Activated naive CD4-positive, alpha-beta T cell treated with anti-CD3 and anti-CD28 coated beads, Interleukin-2, amount 10 ng/mL, durations not matched to agents 5 hours and 36 hours (primary cell): ENCODE data around the gene PCID2. TPM values are rescaled to one million over a fixed set of nuclear protein-coding genes. Genes with fewer than 3 reads are reported as not detected.

Experiments used
- total RNA-seq, 2 experiments: library from RNA; stranded (reverse); gene quantifications; one replicate each; pipeline ENCODE4 v1.2.3, GENCODE V29; 2021

PCID2 gene
- 10 to 100 TPM; 54.0 to 58.3 TPM for total RNA-seq

GRCh38 chr13:113208421-113209335, at the start of gene PCID2:
TSS of gene PCID2 (minus strand) at chr13:113208669. CDS start at chr13:113208634, 35 bp downstream.

GRCh38 chr13:113209336-113209758, 878 bp upstream of the PCID2 start, which contains the start of gene CUL4A:
TSS of gene CUL4A (plus strand) at chr13:113209613. CDS start at chr13:113209628, 15 bp downstream.

GRCh38 chr13:113157929-113158747, 50.3 kb downstream of the PCID2 start, which contains the start of gene PROZ:
TSS of gene PROZ (plus strand) at chr13:113158648. CDS start at chr13:113158661, 13 bp downstream.

Other genes with a start within 250 kb of the PCID2 start
- 1 to 10 TPM; 2.2 to 3.4 TPM for gene MCF2L, start 239.5 kb downstream of the PCID2 start, total RNA-seq
- not detected for gene F7, start 102.9 kb downstream of the PCID2 start, total RNA-seq
- gene F10, start 85.9 kb downstream of the PCID2 start, total RNA-seq, result not detected
- not detected for gene PROZ, start 50.0 kb downstream of the PCID2 start, total RNA-seq
- 10 to 100 TPM; 79.2 to 80.0 TPM for gene CUL4A, start 944 bp upstream of the PCID2 start, total RNA-seq
- 10 to 100 TPM; 91.5 to 93.5 TPM for gene LAMP1, start 88.6 kb upstream of the PCID2 start, total RNA-seq
- gene GRTP1, start 155.5 kb upstream of the PCID2 start, total RNA-seq, result under 1 TPM in 1 of 2 experiments, not detected in 1; 0.15 TPM
- under 1 TPM; 0.60 to 0.76 TPM for gene ADPRHL1, start 244.8 kb upstream of the PCID2 start, total RNA-seq